Natural killer cell treated with Interleukin-12 subunit alpha and Interleukin-12 subunit beta and Interleukin-15 and Interleukin-18, amount 100 ng/mL, for 72 hours (primary cell): ENCODE data around the gene GNAT1. TPM values are rescaled to one million over a fixed set of nuclear protein-coding genes. Genes with fewer than 3 reads are reported as not detected.
A peak's percentile ranks its signal among the peaks of the same experiment; 100 is the strongest.

Experiments used
- ATAC-seq, 2 donors: fragments of 150-1000 bp; cut with Tn5 transposase in 1 of 2; sonication (Bioruptor Pico), chemical (Tn5 transposase) in 1 of 2; 2 replicates each; pipeline ENCODE4 v1.10.0; 2021
- DNase-seq: peaks from one replicate; pipeline ENCODE4 v3.0.0; 2022; ENCODE audit warnings: low spot score
- H3K27ac Mint-ChIP-seq, 2 donors: 1 replicate in 1 of 2; 2 replicates in 1 of 2; pipeline ENCODE4 v1.8.0; 2022; ENCODE audit warnings: mixed read lengths in 2 of 2, mild to moderate bottlenecking in 1 of 2, moderate library complexity in 1 of 2
- H3K27me3 Mint-ChIP-seq, 2 donors: 1 replicate in 1 of 2; 2 replicates in 1 of 2; pipeline ENCODE4 v1.8.0; 2022; ENCODE audit warnings: mixed read lengths in 2 of 2
- H3K36me3 Mint-ChIP-seq: one replicate; pipeline ENCODE4 v1.8.0; 2022; ENCODE audit warnings: mixed read lengths
- H3K4me1 Mint-ChIP-seq, 2 donors: 1 replicate in 1 of 2; 2 replicates in 1 of 2; pipeline ENCODE4 v1.8.0; 2022; ENCODE audit warnings: low read depth in 2 of 2, mixed read lengths in 2 of 2, mild to moderate bottlenecking in 1 of 2
- H3K4me3 Mint-ChIP-seq: one replicate; pipeline ENCODE4 v1.8.0; 2022; ENCODE audit warnings: mixed read lengths
- H3K9me3 Mint-ChIP-seq: 2 replicates; pipeline ENCODE4 v1.8.0; 2022; ENCODE audit warnings: mixed read lengths
- total RNA-seq, 2 donors: library from RNA; stranded (reverse); gene quantifications; one replicate each; pipeline ENCODE4 v1.2.3, GENCODE V29; 2022

GNAT1 gene
- total RNA-seq, 2 donors from 2014 or later, result not detected

GRCh38 chr3:50233176-50233575 is 41.8 kb downstream of the GNAT1 start:
- H3K27me3 Mint-ChIP-seq, result no peaks in the 10 kb centered on the region
- no peak for DNase-seq
- H3K4me1 Mint-ChIP-seq, result peaks cover 11 to 26% of the 10 kb centered on the region in 2 donors
- no peak for ATAC-seq
- H3K9me3 Mint-ChIP-seq, result no peaks in the 10 kb centered on the region
- no peaks in the 10 kb centered on the region for H3K36me3 Mint-ChIP-seq
- H3K27ac Mint-ChIP-seq, result peak overlapping the region in 1 of 2 donors; percentile 51
- H3K4me3 Mint-ChIP-seq, result no peak overlapping the region

GRCh38 chr3:50235716-50236483 is 44.5 kb downstream of the GNAT1 start, which contains the start of gene GNAI2:
Gene GNAI2, plus strand, starts transcription at chr3:50236204. Its CDS starts 132 bp downstream, at chr3:50236336.
- Mint-ChIP-seq H3K27me3 (no peaks in the 10 kb centered on the region), H3K27ac (peak within 1 kb of the TSS; percentile 97 to 99), H3K9me3 (no peaks in the 10 kb centered on the region), H3K4me3 (peak within 1 kb of the TSS; percentile 95), H3K4me1 (peaks cover 17 to 37% of the 10 kb centered on the region in 2 donors), H3K36me3 (no peaks in the 10 kb centered on the region)
- ATAC-seq (peak; percentile 95 to 96), DNase-seq (peak; percentile 99)

GRCh38 chr3:50236484-50237132 is 45.2 kb downstream of the GNAT1 start:
- H3K4me1 Mint-ChIP-seq, result peaks cover 20 to 42% of the 10 kb centered on the region in 2 donors
- ATAC-seq, result no peak
- H3K36me3 Mint-ChIP-seq, result no peaks in the 10 kb centered on the region
- peak overlapping the region; percentile 97 to 99 for H3K27ac Mint-ChIP-seq
- no peaks in the 10 kb centered on the region for H3K27me3 Mint-ChIP-seq
- peak overlapping the region; percentile 95 for H3K4me3 Mint-ChIP-seq
- no peaks in the 10 kb centered on the region for H3K9me3 Mint-ChIP-seq
- no peak for DNase-seq

GRCh38 chr3:50237133-50237651 is 45.8 kb downstream of the GNAT1 start:
- H3K4me3 Mint-ChIP-seq, result peak overlapping the region; percentile 95
- no peaks in the 10 kb centered on the region for H3K27me3 Mint-ChIP-seq
- peak overlapping the region; percentile 97 to 99 for H3K27ac Mint-ChIP-seq
- ATAC-seq (no peak), DNase-seq (no peak)
- H3K4me1 Mint-ChIP-seq, result peaks cover 26 to 47% of the 10 kb centered on the region in 2 donors
- H3K9me3 Mint-ChIP-seq, result no peaks in the 10 kb centered on the region
- H3K36me3 Mint-ChIP-seq, result no peaks in the 10 kb centered on the region

- peak; percentile 67 to 76 for ATAC-seq
- Mint-ChIP-seq H3K27ac (peak overlapping the region; percentile 97 to 99), H3K36me3 (no peaks in the 10 kb centered on the region), H3K4me3 (peak overlapping the region; percentile 95), H3K4me1 (peaks cover 34 to 52% of the 10 kb centered on the region in 2 donors), H3K9me3 (no peaks in the 10 kb centered on the region), H3K27me3 (no peaks in the 10 kb centered on the region)
- DNase-seq, result peak; percentile 95
These were observed 46.5 kb downstream of the GNAT1 start for GRCh38 chr3:50237754-50238548.

- H3K27me3 Mint-ChIP-seq, result no peaks in the 10 kb centered on the region
- H3K4me3 Mint-ChIP-seq, result peak overlapping the region; percentile 95
- H3K27ac Mint-ChIP-seq, result peak overlapping the region; percentile 97 to 99
- no peaks in the 10 kb centered on the region for H3K9me3 Mint-ChIP-seq
- H3K4me1 Mint-ChIP-seq, result peaks cover 38 to 54% of the 10 kb centered on the region in 2 donors
- ATAC-seq, result no peak
- DNase-seq, result no peak
- no peaks in the 10 kb centered on the region for H3K36me3 Mint-ChIP-seq
These were observed 47.2 kb downstream of the GNAT1 start for GRCh38 chr3:50238549-50239026.

GRCh38 chr3:50239649-50240048 is 48.2 kb downstream of the GNAT1 start:
- Mint-ChIP-seq H3K4me1 (peaks cover 47 to 61% of the 10 kb centered on the region in 2 donors), H3K4me3 (peak overlapping the region; percentile 95), H3K27ac (peak overlapping the region; percentile 97 to 99), H3K9me3 (no peaks in the 10 kb centered on the region), H3K36me3 (no peaks in the 10 kb centered on the region), H3K27me3 (no peaks in the 10 kb centered on the region)
- DNase-seq (no peak), ATAC-seq (no peak)

- ATAC-seq (no peak), DNase-seq (no peak)
- H3K4me1 Mint-ChIP-seq, result peaks cover 61 to 65% of the 10 kb centered on the region in 2 donors
- H3K27me3 Mint-ChIP-seq, result no peaks in the 10 kb centered on the region
- peak overlapping the region; percentile 96 for H3K4me3 Mint-ChIP-seq
- peak overlapping the region; percentile 97 to 99 for H3K27ac Mint-ChIP-seq
- no peaks in the 10 kb centered on the region for H3K9me3 Mint-ChIP-seq
- H3K36me3 Mint-ChIP-seq, result no peaks in the 10 kb centered on the region
These were observed 49.8 kb downstream of the GNAT1 start for GRCh38 chr3:50241163-50241562.

- Mint-ChIP-seq H3K9me3 (no peaks in the 10 kb centered on the region), H3K27me3 (no peaks in the 10 kb centered on the region), H3K27ac (peak overlapping the region; percentile 97 to 99), H3K4me3 (peak overlapping the region; percentile 96), H3K36me3 (no peaks in the 10 kb centered on the region), H3K4me1 (peaks cover 68 to 69% of the 10 kb centered on the region in 2 donors)
- no peak for ATAC-seq
- no peak for DNase-seq
These were observed 50.4 kb downstream of the GNAT1 start for GRCh38 chr3:50241713-50242380.

- no peak for ATAC-seq
- no peaks in the 10 kb centered on the region for H3K36me3 Mint-ChIP-seq
- no peaks in the 10 kb centered on the region for H3K27me3 Mint-ChIP-seq
- H3K4me3 Mint-ChIP-seq, result peak overlapping the region; percentile 96
- H3K27ac Mint-ChIP-seq, result peak overlapping the region; percentile 97 to 99
- H3K4me1 Mint-ChIP-seq, result peaks cover 69 to 73% of the 10 kb centered on the region in 2 donors
- H3K9me3 Mint-ChIP-seq, result no peaks in the 10 kb centered on the region
- no peak for DNase-seq
These were observed 51.0 kb downstream of the GNAT1 start for GRCh38 chr3:50242381-50242770.

- H3K36me3 Mint-ChIP-seq, result no peaks in the 10 kb centered on the region
- H3K4me1 Mint-ChIP-seq, result peaks cover 66 to 76% of the 10 kb centered on the region in 2 donors
- no peaks in the 10 kb centered on the region for H3K9me3 Mint-ChIP-seq
- H3K27me3 Mint-ChIP-seq, result no peaks in the 10 kb centered on the region
- DNase-seq, result peak; percentile 84
- H3K4me3 Mint-ChIP-seq, result peak overlapping the region; percentile 96
- peak overlapping the region; percentile 97 to 99 for H3K27ac Mint-ChIP-seq
- ATAC-seq, result peak; percentile 17 to 60
These were observed 51.6 kb downstream of the GNAT1 start for GRCh38 chr3:50242851-50243542.

- no peaks in the 10 kb centered on the region for H3K27me3 Mint-ChIP-seq
- H3K4me1 Mint-ChIP-seq, result peaks cover 68 to 79% of the 10 kb centered on the region in 2 donors
- H3K9me3 Mint-ChIP-seq, result no peaks in the 10 kb centered on the region
- DNase-seq, result no peak
- no peaks in the 10 kb centered on the region for H3K36me3 Mint-ChIP-seq
- no peak for ATAC-seq
- peak overlapping the region; percentile 96 for H3K4me3 Mint-ChIP-seq
- H3K27ac Mint-ChIP-seq, result peak overlapping the region; percentile 97 to 99
These were observed 52.1 kb downstream of the GNAT1 start for GRCh38 chr3:50243543-50243895.
